Esophagus squamous epithelium (tissue), 4 donors: Measurements from ENCODE around the gene LRP4.

Source experiments
- CTCF ChIP-seq, 6 experiments: fragments of 450-650 bp in 4 of 6; fragments of 200-600 bp in 2 of 6; sonication (generic) in 2 of 6; IDR thresholded peaks; one replicate each; pipeline ENCODE4 v1.5.1; 2016 to 2019; ENCODE audit warnings: antibody characterized with exemption in 6 of 6, mild to moderate bottlenecking in 4 of 6, moderate library complexity in 4 of 6
- POLR2A ChIP-seq, 4 donors: fragments of 450-650 bp; IDR thresholded peaks; one replicate each; pipeline ENCODE4 v1.6.1; 2017; ENCODE audit warnings: antibody characterized with exemption in 4 of 4, mild to moderate bottlenecking in 4 of 4, moderate library complexity in 3 of 4

GRCh38 chr11:46836870-46837269 is 81.5 kb downstream of the LRP4 start:
- TF ChIP-seq CTCF (IDR thresholded peaks at IDR 0.05) (no peak), POLR2A (IDR thresholded peaks at IDR 0.05) (no peak)
